ENCODE data around the gene MYO1C.

DNA sequence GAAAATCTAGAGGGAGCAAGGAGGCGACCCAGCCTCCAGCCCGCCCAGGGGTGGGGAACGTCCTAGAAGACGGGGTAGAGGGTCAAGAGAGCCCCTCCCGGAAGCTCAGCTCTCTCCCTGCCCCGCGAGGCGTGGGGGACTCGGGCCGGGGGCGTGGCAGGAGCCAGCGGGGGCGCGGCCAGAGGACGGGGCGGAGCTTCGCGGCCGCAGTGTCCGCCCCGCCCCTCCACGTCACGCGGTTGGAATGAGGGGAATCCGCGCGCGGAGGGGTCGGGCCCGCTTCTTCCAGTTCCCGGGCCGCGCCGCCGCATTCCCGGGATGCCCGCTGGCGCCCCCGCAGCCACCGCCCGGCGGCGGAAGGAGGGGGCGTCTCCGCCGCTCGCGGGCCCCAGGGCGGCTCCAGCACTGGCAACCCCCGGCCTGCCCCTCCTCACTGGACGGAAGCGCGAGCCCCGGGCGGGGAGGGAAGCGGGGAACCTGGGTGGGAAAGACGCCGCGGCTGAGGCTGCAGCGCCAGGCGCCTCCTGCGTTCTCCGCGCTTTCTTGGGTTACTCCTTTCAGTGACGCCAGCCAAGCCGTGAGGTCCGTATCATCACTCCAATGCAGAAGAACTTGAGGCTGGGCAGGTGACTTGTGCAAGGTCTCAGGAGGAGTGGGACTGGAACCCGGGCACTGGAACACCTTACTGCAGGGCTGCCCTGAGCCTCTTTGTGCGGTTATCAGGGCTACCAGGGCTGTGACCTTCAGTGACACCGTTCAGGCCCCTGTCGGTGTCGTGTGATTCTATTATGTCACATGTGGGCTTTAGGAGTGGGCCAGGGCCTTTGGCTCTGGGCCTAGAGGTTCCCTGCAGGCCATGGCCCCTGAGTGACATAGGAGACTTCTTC lies 4.3 kb downstream of the MYO1C start:
- TF ChIP-seq, protein P1, sequence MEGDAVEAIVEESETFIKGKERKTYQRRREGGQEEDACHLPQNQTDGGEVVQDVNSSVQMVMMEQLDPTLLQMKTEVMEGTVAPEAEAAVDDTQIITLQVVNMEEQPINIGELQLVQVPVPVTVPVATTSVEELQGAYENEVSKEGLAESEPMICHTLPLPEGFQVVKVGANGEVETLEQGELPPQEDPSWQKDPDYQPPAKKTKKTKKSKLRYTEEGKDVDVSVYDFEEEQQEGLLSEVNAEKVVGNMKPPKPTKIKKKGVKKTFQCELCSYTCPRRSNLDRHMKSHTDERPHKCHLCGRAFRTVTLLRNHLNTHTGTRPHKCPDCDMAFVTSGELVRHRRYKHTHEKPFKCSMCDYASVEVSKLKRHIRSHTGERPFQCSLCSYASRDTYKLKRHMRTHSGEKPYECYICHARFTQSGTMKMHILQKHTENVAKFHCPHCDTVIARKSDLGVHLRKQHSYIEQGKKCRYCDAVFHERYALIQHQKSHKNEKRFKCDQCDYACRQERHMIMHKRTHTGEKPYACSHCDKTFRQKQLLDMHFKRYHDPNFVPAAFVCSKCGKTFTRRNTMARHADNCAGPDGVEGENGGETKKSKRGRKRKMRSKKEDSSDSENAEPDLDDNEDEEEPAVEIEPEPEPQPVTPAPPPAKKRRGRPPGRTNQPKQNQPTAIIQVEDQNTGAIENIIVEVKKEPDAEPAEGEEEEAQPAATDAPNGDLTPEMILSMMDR (conservative IDR thresholded peaks at IDR 0.05; ENCODE audit: low read length), result no peak
- no peak for TF ChIP-seq EZH2phosphoT487 (IDR thresholded peaks at IDR 0.05; ENCODE audit: borderline replicate concordance)
